OCI-LY1 (cell line): ENCODE data around the gene STEAP3.
A peak's percentile ranks its signal among the peaks of the same experiment; 100 is the strongest.

ENCODE experiments used
- H2AFZ ChIP-seq: fragments of 200-600 bp; sonication (generic), shearing (Covaris generic); 2 replicates; pipeline ENCODE4 v1.6.0; 2014; ENCODE audit warnings: antibody characterized with exemption, mild to moderate bottlenecking, low read length
- H3F3A ChIP-seq: fragments of 200-600 bp; sonication (generic), shearing (Covaris generic); 2 replicates; pipeline ENCODE4 v1.6.0; 2014; ENCODE audit warnings: mild to moderate bottlenecking, antibody characterized with exemption, low read length, moderate library complexity; ENCODE audit not compliant: insufficient read depth
- H3K27ac ChIP-seq: fragments of 200-600 bp; sonication (generic); 2 replicates; pipeline ENCODE4 v1.5.1; 2014; ENCODE audit warnings: low read length, mixed run types, mild to moderate bottlenecking, low read depth; ENCODE audit not compliant: poor library complexity, severe bottlenecking
- H3K27me3 ChIP-seq: fragments of 200-600 bp; sonication (generic); 2 replicates; pipeline ENCODE4 v1.6.0; 2014; ENCODE audit warnings: antibody characterized with exemption, mild to moderate bottlenecking, low read length, moderate library complexity; ENCODE audit not compliant: insufficient read depth
- H3K36me3 ChIP-seq: fragments of 200-600 bp; sonication (generic); 2 replicates; pipeline ENCODE4 v1.6.1; 2014; ENCODE audit warnings: mild to moderate bottlenecking, antibody characterized with exemption, low read length, moderate library complexity, mixed read lengths; ENCODE audit not compliant: insufficient read depth
- H3K4me1 ChIP-seq: fragments of 200-600 bp; sonication (generic); 2 replicates; pipeline ENCODE4 v1.5.1; 2014; ENCODE audit warnings: mild to moderate bottlenecking, low read length, moderate library complexity; ENCODE audit not compliant: insufficient read depth, severe bottlenecking
- H3K4me2 ChIP-seq: fragments of 200-600 bp; sonication (generic), shearing (Covaris generic); 2 replicates; pipeline ENCODE4 v1.6.1; 2014; ENCODE audit warnings: low read length
- H3K4me3 ChIP-seq: fragments of 200-600 bp; sonication (generic); 2 replicates; pipeline ENCODE4 v1.5.1; 2014; ENCODE audit warnings: low read length, low read depth, mild to moderate bottlenecking, mixed read lengths; ENCODE audit not compliant: poor library complexity, severe bottlenecking
- H3K79me2 ChIP-seq: fragments of 200-600 bp; shearing (Covaris generic); 2 replicates; pipeline ENCODE4 v1.6.1; 2016; ENCODE audit warnings: mixed run types, low read length, mixed read lengths; ENCODE audit not compliant: insufficient read depth
- H3K9ac ChIP-seq: fragments of 200-600 bp; sonication (generic), shearing (Covaris generic); 2 replicates; pipeline ENCODE4 v1.6.1; 2014; ENCODE audit warnings: mild to moderate bottlenecking, low read length, mixed read lengths
- H3K9me2 ChIP-seq: fragments of 200-600 bp; sonication (generic), shearing (Covaris generic); 2 replicates; pipeline ENCODE4 v1.6.1; 2014; ENCODE audit warnings: low read depth, mild to moderate bottlenecking, low read length, mixed read lengths
- H3K9me3 ChIP-seq: fragments of 200-600 bp; shearing (Covaris generic); 2 replicates; pipeline ENCODE4 v1.6.1; 2014; ENCODE audit warnings: low read length, mixed read lengths
- H4K20me1 ChIP-seq: fragments of 200-600 bp; sonication (generic), shearing (Covaris generic); 2 replicates; pipeline ENCODE4 v1.6.0; 2016; ENCODE audit warnings: mild to moderate bottlenecking, low read length; ENCODE audit not compliant: insufficient read depth
- EZH2 ChIP-seq: fragments of 200-600 bp; sonication (generic), shearing (Covaris generic); IDR thresholded peaks from 2 replicates; pipeline ENCODE4 v1.8.0; 2017; ENCODE audit warnings: borderline replicate concordance, mixed run types, mild to moderate bottlenecking, antibody characterized with exemption, low read length, moderate library complexity, mixed read lengths
- TF ChIP-seq, protein P1 (sequence below): fragments of 200-600 bp; sonication (generic), shearing (Covaris generic); IDR thresholded peaks from 2 replicates; pipeline ENCODE4 v1.5.1; 2017; ENCODE audit warnings: mild to moderate bottlenecking, antibody characterized with exemption, low read length, moderate library complexity, mixed read lengths

Gene STEAP3

DNA sequence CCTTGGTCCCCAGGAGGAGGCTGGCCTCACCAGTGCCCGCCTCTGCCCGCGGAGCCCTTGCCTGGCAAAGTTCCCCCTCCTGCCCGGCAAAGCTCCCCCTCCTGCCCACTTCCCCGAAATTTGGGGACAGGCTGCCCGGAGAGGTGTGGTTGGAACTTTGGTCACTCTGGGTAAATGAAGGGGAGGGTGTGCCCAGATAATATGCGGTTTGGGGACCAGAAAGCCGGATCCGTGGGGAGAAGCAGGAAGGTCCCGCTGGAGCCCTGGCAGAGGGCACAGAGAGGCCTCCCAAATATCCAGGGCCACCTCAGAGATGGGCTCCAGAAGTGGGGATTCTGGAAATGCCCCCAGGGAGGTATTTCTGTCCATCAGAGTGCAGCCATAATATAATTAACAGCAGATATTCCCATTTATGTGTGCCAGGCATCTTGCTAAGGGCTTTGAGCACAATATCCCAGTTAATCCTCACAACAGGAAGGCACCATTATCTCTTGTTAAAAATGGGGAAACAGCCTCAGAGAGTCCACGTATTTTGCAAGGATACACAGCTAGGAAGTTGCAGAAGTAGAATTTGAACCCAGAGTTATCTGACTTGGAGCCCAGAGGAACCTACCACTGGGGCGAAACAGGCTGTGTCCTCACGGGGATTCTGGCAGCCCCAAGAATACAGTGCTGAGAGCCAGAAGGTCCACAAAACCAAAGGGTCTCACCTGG is 914 bp downstream of the STEAP3 start:
- H3K79me2 ChIP-seq = no peaks in the 10 kb centered on the region
- no peaks in the 10 kb centered on the region for H3K36me3 ChIP-seq
- H3K4me2 ChIP-seq = peak overlapping the region; percentile 54; the same call in 1 of the 2 replicates
- TF ChIP-seq, protein P1, sequence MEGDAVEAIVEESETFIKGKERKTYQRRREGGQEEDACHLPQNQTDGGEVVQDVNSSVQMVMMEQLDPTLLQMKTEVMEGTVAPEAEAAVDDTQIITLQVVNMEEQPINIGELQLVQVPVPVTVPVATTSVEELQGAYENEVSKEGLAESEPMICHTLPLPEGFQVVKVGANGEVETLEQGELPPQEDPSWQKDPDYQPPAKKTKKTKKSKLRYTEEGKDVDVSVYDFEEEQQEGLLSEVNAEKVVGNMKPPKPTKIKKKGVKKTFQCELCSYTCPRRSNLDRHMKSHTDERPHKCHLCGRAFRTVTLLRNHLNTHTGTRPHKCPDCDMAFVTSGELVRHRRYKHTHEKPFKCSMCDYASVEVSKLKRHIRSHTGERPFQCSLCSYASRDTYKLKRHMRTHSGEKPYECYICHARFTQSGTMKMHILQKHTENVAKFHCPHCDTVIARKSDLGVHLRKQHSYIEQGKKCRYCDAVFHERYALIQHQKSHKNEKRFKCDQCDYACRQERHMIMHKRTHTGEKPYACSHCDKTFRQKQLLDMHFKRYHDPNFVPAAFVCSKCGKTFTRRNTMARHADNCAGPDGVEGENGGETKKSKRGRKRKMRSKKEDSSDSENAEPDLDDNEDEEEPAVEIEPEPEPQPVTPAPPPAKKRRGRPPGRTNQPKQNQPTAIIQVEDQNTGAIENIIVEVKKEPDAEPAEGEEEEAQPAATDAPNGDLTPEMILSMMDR = no peak
- TF ChIP-seq EZH2 = no peak
- no peaks in the 10 kb centered on the region for H4K20me1 ChIP-seq
- H3K27ac ChIP-seq = no peak overlapping the region
- no peak overlapping the region for H3K9ac ChIP-seq
- no peaks in the 10 kb centered on the region for H3F3A ChIP-seq
- no peaks in the 10 kb centered on the region for H3K9me2 ChIP-seq
- H3K4me3 ChIP-seq = no peak overlapping the region
- no peaks in the 10 kb centered on the region for H3K27me3 ChIP-seq
- H2AFZ ChIP-seq = no peak overlapping the region
- no peaks in the 10 kb centered on the region for H3K9me3 ChIP-seq
- H3K4me1 ChIP-seq = no peaks in the 10 kb centered on the region

DNA sequence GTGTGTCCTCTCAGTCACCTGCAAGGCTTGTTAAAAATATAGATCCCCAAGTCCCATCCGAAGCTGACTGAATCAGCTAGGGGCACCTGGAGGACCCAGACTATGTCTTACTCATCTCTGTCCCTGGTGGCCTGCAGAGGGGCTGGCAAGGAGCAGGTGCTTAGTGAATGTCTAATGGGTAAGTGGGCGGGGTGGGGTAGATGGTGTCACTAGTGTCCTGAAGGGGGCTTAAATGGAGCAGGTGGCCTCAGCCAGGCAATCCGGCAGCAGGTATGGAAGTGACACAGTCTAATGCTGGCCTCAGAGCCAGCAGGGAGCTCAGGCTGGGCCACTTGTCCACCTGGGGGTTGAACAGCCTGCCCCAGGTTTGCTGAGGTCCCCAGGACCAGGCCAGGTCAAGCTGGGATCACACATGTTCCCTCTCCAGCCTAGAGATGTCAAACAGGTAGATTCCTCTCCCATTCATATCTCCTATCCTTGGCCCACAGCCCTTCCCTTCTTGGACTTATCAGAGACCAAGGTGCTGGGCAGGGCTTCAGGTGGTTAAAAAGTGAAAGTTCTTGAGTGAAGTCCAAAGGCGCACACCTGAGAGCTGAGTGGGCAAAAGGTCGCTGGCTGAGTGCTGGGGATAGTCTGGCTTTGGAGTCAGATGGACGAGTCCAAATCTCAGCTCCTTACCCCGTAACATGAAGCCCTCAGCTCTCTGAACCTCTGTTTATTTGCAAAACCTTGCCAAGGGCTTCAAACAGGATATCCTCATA is 1.7 kb downstream of the STEAP3 start:
- Histone ChIP-seq H3K27me3 (no peaks in the 10 kb centered on the region), H3K27ac (no peak overlapping the region), H3K36me3 (no peaks in the 10 kb centered on the region), H3K9me2 (no peaks in the 10 kb centered on the region), H3K79me2 (no peaks in the 10 kb centered on the region), H2AFZ (no peak overlapping the region), H3K4me3 (no peak overlapping the region), H4K20me1 (no peaks in the 10 kb centered on the region), H3F3A (no peaks in the 10 kb centered on the region), H3K9ac (no peak overlapping the region), H3K4me1 (no peaks in the 10 kb centered on the region), H3K4me2 (no peak overlapping the region), H3K9me3 (no peaks in the 10 kb centered on the region)
- no peak for TF ChIP-seq EZH2
- TF ChIP-seq, protein P1 = no peak

DNA sequence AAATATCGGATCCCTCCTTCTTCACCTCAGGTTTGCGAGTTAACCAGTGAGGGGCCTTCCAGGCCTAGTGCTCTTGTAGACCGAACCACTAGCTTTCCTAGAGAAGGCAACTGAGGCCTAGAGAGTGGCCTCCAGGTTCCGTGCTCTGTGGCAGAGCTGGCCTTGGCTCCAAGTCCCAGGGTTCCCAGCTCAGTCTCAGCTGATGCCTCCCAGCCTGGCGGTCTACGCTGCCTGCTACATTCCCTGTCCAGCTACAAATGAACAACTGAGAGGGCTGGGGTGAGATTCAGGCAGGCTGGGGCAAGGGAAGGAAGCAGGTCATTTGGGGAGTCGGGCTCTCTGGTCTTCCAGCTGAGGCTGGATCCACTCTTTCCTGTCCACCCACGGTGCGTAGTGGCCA is 2.3 kb downstream of the STEAP3 start:
- Histone ChIP-seq H3K4me1 (no peaks in the 10 kb centered on the region), H3K4me3 (no peak overlapping the region), H3K27me3 (no peaks in the 10 kb centered on the region), H3K4me2 (no peak overlapping the region), H2AFZ (no peak overlapping the region), H3K9me3 (no peaks in the 10 kb centered on the region), H3K9me2 (no peaks in the 10 kb centered on the region), H4K20me1 (no peaks in the 10 kb centered on the region), H3K79me2 (no peaks in the 10 kb centered on the region), H3F3A (no peaks in the 10 kb centered on the region), H3K27ac (no peak overlapping the region), H3K9ac (no peak overlapping the region), H3K36me3 (no peaks in the 10 kb centered on the region)
- TF ChIP-seq, protein P1 = no peak
- no peak for TF ChIP-seq EZH2
